Measurements from ENCODE around the gene LPCAT3. TPM values are rescaled to one million over a fixed set of nuclear protein-coding genes. Genes with fewer than 3 reads are reported as not detected.

LPCAT3 gene
- total RNA-seq, 1 experiment from 2014 or later, result 45.8 TPM

- H3K9me2 ChIP-seq (ENCODE audit: insufficient read depth), result no peaks in the 10 kb centered on the region
- RAD21 ChIA-PET (ENCODE audit: low non-redundant PET in 1 of 2, low total read pairs in 2 of 2, uncharacterized antibody in 2 of 2, unreplicated experiment in 2 of 2), result no interaction called here
- CTCF ChIA-PET, result interaction anchor here (0.7 kb wide), 1 partner anchor 8 kb away, joined by 3 read pairs; no protein-coding TSS in a partner anchor
- H2AFZ ChIP-seq (ENCODE audit: low read depth, low read length, poor library complexity, severe bottlenecking), result no peak overlapping the region
- POLR2A ChIA-PET, result interaction anchor here (5.1 kb wide), 1 partner anchor 15 kb away, joined by 96 read pairs; the partner anchor contains the start of genes C12orf57 and RNU7-1
- no peaks in the 10 kb centered on the region for H3K9me3 ChIP-seq (ENCODE audit: control insufficient read depth in 1 of 2, insufficient read depth in 1 of 2, low read depth in 1 of 2, low read length in 2 of 2)
- H3K27ac ChIP-seq (ENCODE audit: low read depth, low read length), result peak overlapping the region; percentile 71
- DNase-seq (ENCODE audit: low read depth, low spot score) (no peak), ATAC-seq (no peak)
- no peaks in the 10 kb centered on the region for H4K20me1 ChIP-seq (ENCODE audit: insufficient read depth)
- peak overlapping the region; percentile 93 for H3K4me2 ChIP-seq (ENCODE audit: low read length)
- H3K36me3 ChIP-seq (ENCODE audit: control insufficient read depth in 1 of 2, insufficient read depth in 2 of 2, low read length in 2 of 2), result peaks cover 7 to 21% of the 10 kb centered on the region in 2 experiments; a peak in 2 of 4 replicates
- intact Hi-C loops (cut with micrococcal nuclease), result loop anchor here (5.0 kb wide), 1 partner anchor 57 kb away; the partner anchor contains the start of gene SPSB2
- no TSS peak for BruUV-seq (replicated peaks)
- peaks cover 62% of the 10 kb centered on the region for H3K79me2 ChIP-seq (ENCODE audit: insufficient read depth, low read length)
- peak overlapping the region; percentile 79 to 92 for H3K4me3 ChIP-seq (replicated peaks in 1 of 2; ENCODE audit: low read depth in 1 of 2, low read length in 2 of 2)
- H3K27me3 ChIP-seq (ENCODE audit: insufficient read depth, low read length), result no peaks in the 10 kb centered on the region
- peaks cover 21 to 43% of the 10 kb centered on the region in 2 experiments for H3K4me1 ChIP-seq (ENCODE audit: control insufficient read depth in 1 of 2, insufficient read depth in 2 of 2, low read length in 2 of 2)
- peak overlapping the region; percentile 96 for H3K9ac ChIP-seq (ENCODE audit: low read length)
- no peak for TF ChIP-seq CBX3 (IDR thresholded peaks at IDR 0.05; ENCODE audit: low read depth)
- no peak for TF ChIP-seq TCF7L2 (IDR thresholded peaks at IDR 0.05; ENCODE audit: borderline replicate concordance, extremely low read depth, insufficient read depth, insufficient read length)
- TF ChIP-seq CTCF (IDR thresholded peaks at IDR 0.05 in 2 of 3, conservative IDR thresholded peaks at IDR 0.05 in 1 of 3; ENCODE audit: borderline replicate concordance in 1 of 3, insufficient read depth in 1 of 3, low read depth in 2 of 3, low read length in 2 of 3), result no peak
- TF ChIP-seq EGR1 (IDR thresholded peaks at IDR 0.05; ENCODE audit: low read depth), result no peak
- no peak for TF ChIP-seq SRF (IDR thresholded peaks at IDR 0.05; ENCODE audit: low read depth)
- no peak for TF ChIP-seq POLR2AphosphoS5 (IDR thresholded peaks at IDR 0.05; ENCODE audit: low read depth, low read length)
- TF ChIP-seq ZFX (IDR thresholded peaks at IDR 0.05), result no peak
- no peak for TF ChIP-seq SIN3A (IDR thresholded peaks at IDR 0.05; ENCODE audit: low read depth)
- TF ChIP-seq EZH2 (IDR thresholded peaks at IDR 0.05), result no peak
- no peak for TF ChIP-seq RAD21 (IDR thresholded peaks at IDR 0.05; ENCODE audit: low read depth)
- TF ChIP-seq ZNF274 (IDR thresholded peaks at IDR 0.05; ENCODE audit: low read depth, low read length), result no peak
- TF ChIP-seq SP1 (IDR thresholded peaks at IDR 0.05; ENCODE audit: low read depth), result no peak
- no peak for TF ChIP-seq YY1 (IDR thresholded peaks at IDR 0.05; ENCODE audit: extremely low read depth, insufficient replicate concordance, low read depth, low read length)
- TF ChIP-seq CEBPB (IDR thresholded peaks at IDR 0.05; ENCODE audit: low read depth), result no peak
- TF ChIP-seq ELF1 (IDR thresholded peaks at IDR 0.05; ENCODE audit: borderline replicate concordance, low read depth), result no peak
- TF ChIP-seq, protein P1, sequence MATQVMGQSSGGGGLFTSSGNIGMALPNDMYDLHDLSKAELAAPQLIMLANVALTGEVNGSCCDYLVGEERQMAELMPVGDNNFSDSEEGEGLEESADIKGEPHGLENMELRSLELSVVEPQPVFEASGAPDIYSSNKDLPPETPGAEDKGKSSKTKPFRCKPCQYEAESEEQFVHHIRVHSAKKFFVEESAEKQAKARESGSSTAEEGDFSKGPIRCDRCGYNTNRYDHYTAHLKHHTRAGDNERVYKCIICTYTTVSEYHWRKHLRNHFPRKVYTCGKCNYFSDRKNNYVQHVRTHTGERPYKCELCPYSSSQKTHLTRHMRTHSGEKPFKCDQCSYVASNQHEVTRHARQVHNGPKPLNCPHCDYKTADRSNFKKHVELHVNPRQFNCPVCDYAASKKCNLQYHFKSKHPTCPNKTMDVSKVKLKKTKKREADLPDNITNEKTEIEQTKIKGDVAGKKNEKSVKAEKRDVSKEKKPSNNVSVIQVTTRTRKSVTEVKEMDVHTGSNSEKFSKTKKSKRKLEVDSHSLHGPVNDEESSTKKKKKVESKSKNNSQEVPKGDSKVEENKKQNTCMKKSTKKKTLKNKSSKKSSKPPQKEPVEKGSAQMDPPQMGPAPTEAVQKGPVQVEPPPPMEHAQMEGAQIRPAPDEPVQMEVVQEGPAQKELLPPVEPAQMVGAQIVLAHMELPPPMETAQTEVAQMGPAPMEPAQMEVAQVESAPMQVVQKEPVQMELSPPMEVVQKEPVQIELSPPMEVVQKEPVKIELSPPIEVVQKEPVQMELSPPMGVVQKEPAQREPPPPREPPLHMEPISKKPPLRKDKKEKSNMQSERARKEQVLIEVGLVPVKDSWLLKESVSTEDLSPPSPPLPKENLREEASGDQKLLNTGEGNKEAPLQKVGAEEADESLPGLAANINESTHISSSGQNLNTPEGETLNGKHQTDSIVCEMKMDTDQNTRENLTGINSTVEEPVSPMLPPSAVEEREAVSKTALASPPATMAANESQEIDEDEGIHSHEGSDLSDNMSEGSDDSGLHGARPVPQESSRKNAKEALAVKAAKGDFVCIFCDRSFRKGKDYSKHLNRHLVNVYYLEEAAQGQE (IDR thresholded peaks at IDR 0.05; ENCODE audit: low read depth), result no peak
- TF ChIP-seq FOSL1 (IDR thresholded peaks at IDR 0.05; ENCODE audit: low read depth), result no peak
- no peak for TF ChIP-seq ATF3 (IDR thresholded peaks at IDR 0.05)
Observed at GRCh38 chr12:6929466-6930452, 88.5 kb downstream of the LPCAT3 start.

Measured in HCT116 (cell line).